ENCODE results near the gene IGFN1. TPM values are rescaled to one million over a fixed set of nuclear protein-coding genes. Genes with fewer than 3 reads are reported as not detected.

Gene IGFN1
- total RNA-seq, 1 donor from 2014 or later, result 0.81 TPM

DNA sequence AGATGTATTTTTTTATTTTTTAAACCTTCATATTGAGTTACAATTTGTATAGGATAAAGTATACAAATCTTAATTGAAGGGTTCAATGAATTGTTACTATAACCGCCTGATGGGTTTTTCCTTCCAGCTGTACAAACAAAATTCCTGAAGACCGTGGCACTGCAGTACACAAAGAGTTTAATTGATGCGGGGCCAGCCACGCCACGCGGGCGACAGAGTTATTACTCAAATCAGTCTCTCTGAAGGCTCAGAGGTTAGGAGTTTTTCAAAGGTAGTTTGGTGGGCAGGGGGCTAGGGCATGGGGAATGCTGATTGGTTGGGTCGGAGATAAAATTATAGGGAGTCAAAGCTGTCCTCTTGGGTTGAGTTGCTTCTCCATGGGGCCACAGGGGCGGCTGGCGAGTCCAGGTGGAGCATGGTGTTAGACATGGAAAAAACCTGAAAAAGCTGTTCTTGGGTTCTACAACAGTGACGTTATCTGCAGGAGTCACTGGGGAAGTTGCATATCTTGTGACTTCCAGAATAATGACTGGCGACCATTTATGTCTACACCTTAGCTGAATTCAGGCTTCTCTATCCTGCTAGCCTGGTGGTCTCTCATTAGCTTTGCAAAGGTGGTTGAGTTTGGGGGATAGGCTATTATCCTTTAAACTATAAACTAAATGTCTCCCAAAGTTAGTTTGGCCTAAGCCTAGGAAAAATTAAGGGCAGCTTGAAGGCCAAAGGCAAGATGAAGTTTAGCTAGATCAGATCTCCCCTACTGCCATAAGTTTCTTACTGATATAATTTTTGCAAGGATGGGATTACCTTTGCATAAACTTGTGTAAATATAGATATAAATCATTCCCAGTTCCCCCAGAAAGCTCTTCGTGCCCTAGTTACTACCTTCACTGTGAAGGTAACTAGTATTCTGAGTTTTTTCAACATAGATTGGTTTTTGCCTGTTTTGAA is 23.3 kb upstream of the IGFN1 start:
- intact Hi-C loops (cut with DNase I), result no loop called here
- no peak overlapping the region for H3K27ac ChIP-seq
- H3K4me1 ChIP-seq, result peaks cover 5% of the 10 kb centered on the region
- no peak overlapping the region for H3K4me3 ChIP-seq
- ATAC-seq (no peak), DNase-seq (no peak)
- H3K36me3 ChIP-seq, result no peaks in the 10 kb centered on the region
- TF ChIP-seq, protein P1, sequence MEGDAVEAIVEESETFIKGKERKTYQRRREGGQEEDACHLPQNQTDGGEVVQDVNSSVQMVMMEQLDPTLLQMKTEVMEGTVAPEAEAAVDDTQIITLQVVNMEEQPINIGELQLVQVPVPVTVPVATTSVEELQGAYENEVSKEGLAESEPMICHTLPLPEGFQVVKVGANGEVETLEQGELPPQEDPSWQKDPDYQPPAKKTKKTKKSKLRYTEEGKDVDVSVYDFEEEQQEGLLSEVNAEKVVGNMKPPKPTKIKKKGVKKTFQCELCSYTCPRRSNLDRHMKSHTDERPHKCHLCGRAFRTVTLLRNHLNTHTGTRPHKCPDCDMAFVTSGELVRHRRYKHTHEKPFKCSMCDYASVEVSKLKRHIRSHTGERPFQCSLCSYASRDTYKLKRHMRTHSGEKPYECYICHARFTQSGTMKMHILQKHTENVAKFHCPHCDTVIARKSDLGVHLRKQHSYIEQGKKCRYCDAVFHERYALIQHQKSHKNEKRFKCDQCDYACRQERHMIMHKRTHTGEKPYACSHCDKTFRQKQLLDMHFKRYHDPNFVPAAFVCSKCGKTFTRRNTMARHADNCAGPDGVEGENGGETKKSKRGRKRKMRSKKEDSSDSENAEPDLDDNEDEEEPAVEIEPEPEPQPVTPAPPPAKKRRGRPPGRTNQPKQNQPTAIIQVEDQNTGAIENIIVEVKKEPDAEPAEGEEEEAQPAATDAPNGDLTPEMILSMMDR (IDR thresholded peaks at IDR 0.05), result no peak
- H3K27me3 ChIP-seq, result no peaks in the 10 kb centered on the region
- no peaks in the 10 kb centered on the region for H3K9me3 ChIP-seq

DNA sequence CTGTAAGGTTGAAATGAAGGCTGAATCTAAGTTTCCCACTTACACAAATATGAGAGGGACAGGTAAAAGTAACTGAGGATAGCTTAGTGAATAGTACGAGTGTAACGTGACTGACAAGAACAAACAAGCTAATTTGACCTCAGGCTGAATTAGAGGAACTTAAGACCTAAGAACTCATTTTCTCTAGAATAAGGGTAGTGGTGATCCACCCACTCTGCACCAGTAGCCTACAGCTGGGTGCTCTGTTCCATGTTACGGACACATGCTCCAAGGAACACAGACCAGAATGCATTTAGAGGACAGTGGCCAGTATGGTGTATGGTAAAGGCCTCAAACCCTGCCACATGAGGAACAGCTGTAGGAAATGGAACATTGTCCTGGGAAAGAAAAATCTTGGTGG is 21.4 kb upstream of the IGFN1 start:
- ATAC-seq (no peak), DNase-seq (peak; percentile 5)
- Histone ChIP-seq H3K4me3 (no peak overlapping the region), H3K27ac (no peak overlapping the region), H3K9me3 (no peaks in the 10 kb centered on the region), H3K36me3 (no peaks in the 10 kb centered on the region), H3K27me3 (no peaks in the 10 kb centered on the region), H3K4me1 (peaks cover 5% of the 10 kb centered on the region)
- TF ChIP-seq, protein P1 (IDR thresholded peaks at IDR 0.05), result no peak
- intact Hi-C loops (cut with DNase I), result no loop called here

DNA sequence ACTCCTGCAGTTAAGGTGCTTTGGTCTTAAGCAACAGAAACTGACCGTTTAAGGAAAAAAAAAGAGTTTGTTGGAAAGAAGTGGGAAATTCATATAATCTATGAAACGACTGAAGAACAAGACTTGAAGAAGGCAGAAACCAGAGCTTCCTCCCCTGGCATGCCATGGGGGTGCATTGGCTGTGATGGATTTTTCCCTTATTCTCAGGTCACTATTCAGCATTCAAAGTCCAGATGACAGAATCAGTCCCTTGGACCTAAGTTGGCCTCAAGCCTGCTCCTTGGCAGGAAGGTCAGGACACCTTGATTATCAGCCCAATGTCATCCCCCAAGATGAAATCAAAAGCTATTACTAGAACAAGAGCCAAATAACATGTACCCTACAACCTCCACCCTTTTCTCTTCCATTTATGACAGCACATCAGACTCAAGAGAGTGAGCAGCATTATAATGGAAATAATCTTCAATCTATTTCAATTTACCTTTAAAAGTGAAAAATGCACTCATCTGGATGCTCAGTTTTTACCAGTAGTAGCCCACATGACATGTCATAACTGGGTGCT is 20.6 kb upstream of the IGFN1 start:
- no peaks in the 10 kb centered on the region for H3K36me3 ChIP-seq
- no peaks in the 10 kb centered on the region for H3K9me3 ChIP-seq
- TF ChIP-seq, protein P1 (IDR thresholded peaks at IDR 0.05), result no peak
- no peak for ATAC-seq
- H3K4me1 ChIP-seq, result peaks cover 5% of the 10 kb centered on the region
- H3K27ac ChIP-seq, result peak overlapping the region; percentile 94
- peak overlapping the region; percentile 79 for H3K4me3 ChIP-seq
- no peaks in the 10 kb centered on the region for H3K27me3 ChIP-seq
- no peak for DNase-seq
- intact Hi-C loops (cut with DNase I), result no loop called here

DNA sequence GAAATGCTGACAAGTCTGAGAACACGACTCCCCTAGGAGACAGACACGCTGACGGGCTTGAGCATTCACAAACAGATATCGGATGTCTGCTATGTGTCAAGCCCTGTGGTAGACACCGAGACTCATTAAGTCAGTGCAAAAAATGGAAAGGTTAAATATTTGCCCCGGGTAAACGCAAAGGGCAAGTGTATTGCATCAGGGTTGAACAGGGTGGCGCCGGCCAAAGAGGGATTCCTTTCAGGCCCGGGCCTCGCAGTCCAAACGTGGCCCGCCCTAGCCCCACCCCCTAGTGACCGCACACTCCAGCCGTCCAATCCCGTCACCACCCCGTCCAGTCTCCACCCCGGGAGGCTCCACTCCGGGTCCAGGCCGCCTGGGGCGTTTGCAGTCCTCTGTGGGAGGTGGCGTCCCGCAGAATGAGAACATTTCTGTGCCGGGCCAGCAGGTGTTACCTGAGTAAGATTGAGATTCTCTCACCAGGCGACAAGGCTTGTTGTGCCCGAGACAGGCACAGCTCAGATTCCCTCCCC is 20.0 kb upstream of the IGFN1 start:
- TF ChIP-seq, protein P1 (IDR thresholded peaks at IDR 0.05), result no peak
- H3K9me3 ChIP-seq, result no peaks in the 10 kb centered on the region
- ATAC-seq (peak; percentile 99), DNase-seq (peak; percentile 99)
- peaks cover 5% of the 10 kb centered on the region for H3K4me1 ChIP-seq
- H3K36me3 ChIP-seq, result no peaks in the 10 kb centered on the region
- intact Hi-C loops (cut with DNase I), result no loop called here
- peak overlapping the region; percentile 79 for H3K4me3 ChIP-seq
- H3K27ac ChIP-seq, result peak overlapping the region; percentile 94
- H3K27me3 ChIP-seq, result no peaks in the 10 kb centered on the region

DNA sequence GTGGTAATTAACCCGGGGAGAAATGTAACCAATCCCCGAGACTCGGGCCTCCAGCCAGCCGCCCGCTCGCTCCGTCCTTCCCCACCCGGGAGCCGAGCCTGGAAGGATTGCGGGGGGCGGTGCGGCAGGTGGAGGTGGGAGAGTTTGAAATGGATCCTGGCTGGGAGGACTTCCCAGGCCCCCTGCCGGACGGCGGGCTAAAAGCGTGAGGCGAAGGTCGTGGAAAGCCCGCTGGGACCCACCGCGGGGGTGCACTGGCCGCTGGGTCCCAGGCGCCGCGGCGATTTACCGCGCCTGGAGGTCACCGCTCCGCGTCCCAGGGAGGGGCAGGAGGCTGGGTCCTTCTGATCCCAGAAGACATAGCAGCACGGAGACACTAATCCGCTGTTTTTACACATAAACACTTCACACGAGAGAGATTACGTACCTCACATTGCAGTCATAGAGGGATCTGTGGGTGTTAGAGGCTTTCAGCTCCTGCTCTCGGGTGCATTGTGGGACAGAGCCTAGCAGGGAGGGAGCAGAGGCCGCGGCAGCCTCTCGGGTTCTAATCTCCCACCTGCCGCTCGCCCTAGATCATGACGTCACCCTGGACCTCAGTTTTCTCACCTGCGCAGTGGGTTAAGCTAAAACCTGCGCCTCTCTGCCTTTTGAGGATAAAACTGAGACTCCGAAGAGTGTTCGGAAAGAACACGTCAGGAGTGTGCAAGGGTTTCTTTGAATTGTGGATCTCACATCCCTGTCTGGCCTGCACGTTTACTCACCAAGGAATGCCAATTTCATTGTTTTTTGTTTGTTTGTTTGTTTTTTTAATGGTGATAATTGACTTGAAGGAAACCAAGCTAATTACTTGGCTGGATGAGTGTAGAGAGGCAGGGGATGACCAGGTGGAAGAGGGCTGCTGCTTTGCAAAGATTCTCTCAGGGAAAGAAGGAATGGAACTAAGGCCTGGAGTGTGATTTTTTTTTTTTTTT is 19.3 kb upstream of the IGFN1 start:
- peak overlapping the region; percentile 79 for H3K4me3 ChIP-seq
- H3K36me3 ChIP-seq, result no peaks in the 10 kb centered on the region
- H3K27me3 ChIP-seq, result no peaks in the 10 kb centered on the region
- ATAC-seq (peak; percentile 63), DNase-seq (no peak)
- H3K27ac ChIP-seq, result peak overlapping the region; percentile 94
- TF ChIP-seq, protein P1 (IDR thresholded peaks at IDR 0.05), result peak; percentile 46
- H3K4me1 ChIP-seq, result peaks cover 5% of the 10 kb centered on the region
- intact Hi-C loops (cut with DNase I), result no loop called here
- H3K9me3 ChIP-seq, result no peaks in the 10 kb centered on the region

Measured in upper lobe of right lung (tissue), 1 donor.